Right renal pelvis (tissue), 4 donors: ENCODE measurements around the gene NSD2. TPM values are rescaled to one million over a fixed set of nuclear protein-coding genes. Genes with fewer than 3 reads are reported as not detected.
A peak's percentile ranks its signal among the peaks of the same experiment; 100 is the strongest.
"Not testable (repeated sequence)": the region's sequence is repeated elsewhere in the genome, so short reads cannot be mapped to it uniquely, and the experiment has no call there.

Experiments used
- DNase-seq, 4 donors: peaks; one replicate each; pipeline ENCODE4 v3.0.0-alpha.2; 2013; ENCODE audit warnings: low read depth in 4 of 4, low spot score in 3 of 4, missing footprints in 1 of 4
- polyA plus RNA-seq, 4 donors: library from polyadenylated mRNA; unstranded; fragments of 120-200 nt; gene quantifications; one replicate each; pipeline ENCODE4 v1.2.1, GENCODE V29; 2013; ENCODE audit not compliant: insufficient read length in 4 of 4

Gene NSD2
- polyA plus RNA-seq, 4 donors, result 68.2 to 85.6 (median 79.1) TPM

GRCh38 chr4:1841201-1841886 is 29.8 kb upstream of the NSD2 start:
- no peak for DNase-seq

DNA sequence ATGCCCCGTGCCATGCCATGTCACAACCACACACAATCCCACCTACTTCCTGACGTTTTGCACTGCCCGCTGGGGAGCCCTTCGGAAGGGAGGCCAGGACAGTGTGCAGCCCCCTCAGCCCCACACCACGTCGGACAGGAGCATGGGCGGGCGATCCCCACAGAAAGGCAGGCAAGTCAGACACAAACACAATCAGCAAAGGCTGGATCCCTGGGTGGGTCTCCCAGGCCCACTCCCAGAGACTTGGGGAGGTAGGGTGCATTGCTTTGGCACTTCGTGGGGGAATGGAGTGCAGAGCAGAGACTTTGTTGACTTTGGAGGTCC is 29.3 kb upstream of the NSD2 start:
- no peak for DNase-seq

GRCh38 chr4:1842339-1842895 is 28.8 kb upstream of the NSD2 start:
- no peak for DNase-seq

DNA sequence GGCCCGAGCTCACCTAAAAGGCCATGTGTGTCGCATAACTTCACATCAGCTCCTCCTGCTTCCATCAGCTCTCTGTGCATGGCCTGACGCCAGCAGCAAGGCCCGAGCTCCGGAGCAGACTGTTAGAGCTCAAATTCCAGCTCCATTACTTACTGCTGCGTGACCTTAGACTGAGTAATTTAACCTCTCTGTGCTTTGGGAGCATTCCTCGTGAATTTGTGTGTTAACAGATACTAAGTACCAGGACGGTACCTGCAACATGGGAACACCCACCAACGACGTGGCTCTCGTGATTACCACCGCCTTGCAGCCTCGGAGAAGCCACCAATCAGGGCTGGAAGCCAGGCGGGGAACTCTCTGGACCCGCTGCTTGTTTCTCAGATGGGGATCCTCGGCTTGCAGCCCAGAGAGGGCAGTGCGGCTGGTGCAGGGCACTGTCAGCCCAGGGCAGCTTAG is 28.2 kb upstream of the NSD2 start:
- DNase-seq, result no peak

- DNase-seq, result no peak
These were observed 27.3 kb upstream of the NSD2 start for GRCh38 chr4:1843852-1844251.

- not testable (repeated sequence) for DNase-seq
These were observed 26.6 kb upstream of the NSD2 start for GRCh38 chr4:1844618-1845017.

GRCh38 chr4:1846580-1846979 is 24.6 kb upstream of the NSD2 start:
- DNase-seq, result no peak

- DNase-seq, result no peak
These were observed 20.9 kb upstream of the NSD2 start for GRCh38 chr4:1850276-1850675.

GRCh38 chr4:1851160-1851559 is 20.0 kb upstream of the NSD2 start:
- DNase-seq, result no peak

DNA sequence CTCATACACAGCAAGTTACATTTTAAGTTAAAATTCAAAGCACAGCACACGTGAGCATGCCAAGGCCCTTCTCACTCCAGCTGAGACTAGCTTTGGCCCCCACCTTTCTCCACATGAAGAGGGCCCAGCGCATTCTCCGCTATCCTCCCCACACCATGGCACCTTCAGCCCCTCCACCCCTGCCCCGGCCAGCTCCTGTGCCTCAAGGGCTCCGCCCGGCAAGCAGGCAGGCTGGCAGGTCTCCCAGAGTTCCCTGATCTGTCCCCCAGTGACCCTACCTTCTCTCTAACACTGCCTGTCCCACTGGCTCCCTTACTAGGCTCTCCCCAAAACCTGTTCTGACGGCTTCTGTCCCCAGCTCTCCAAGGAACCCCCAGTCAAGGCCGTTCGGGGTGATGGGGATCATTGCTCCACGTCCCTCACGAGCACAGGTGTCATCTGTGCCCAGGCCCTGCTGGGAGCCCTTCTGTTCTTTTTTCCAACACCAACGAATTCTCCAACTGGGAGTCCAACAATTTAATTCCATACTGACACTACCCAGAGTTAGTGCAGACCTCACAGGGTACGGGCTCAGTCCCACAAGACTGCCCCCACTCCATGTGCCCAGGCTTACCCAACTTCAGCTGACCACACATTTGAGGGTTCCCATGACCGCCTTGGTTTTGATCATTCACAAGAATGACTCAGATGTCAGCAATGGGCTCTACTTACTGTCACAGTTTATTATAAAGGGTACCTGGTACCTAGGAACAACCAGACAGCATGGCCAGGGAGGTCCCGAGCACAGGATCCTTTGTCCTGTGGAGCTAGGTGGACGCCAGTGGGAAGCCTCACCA is 19.4 kb upstream of the NSD2 start:
- no peak for DNase-seq

GRCh38 chr4:1852904-1853623 is 18.1 kb upstream of the NSD2 start:
- DNase-seq, result no peak

DNA sequence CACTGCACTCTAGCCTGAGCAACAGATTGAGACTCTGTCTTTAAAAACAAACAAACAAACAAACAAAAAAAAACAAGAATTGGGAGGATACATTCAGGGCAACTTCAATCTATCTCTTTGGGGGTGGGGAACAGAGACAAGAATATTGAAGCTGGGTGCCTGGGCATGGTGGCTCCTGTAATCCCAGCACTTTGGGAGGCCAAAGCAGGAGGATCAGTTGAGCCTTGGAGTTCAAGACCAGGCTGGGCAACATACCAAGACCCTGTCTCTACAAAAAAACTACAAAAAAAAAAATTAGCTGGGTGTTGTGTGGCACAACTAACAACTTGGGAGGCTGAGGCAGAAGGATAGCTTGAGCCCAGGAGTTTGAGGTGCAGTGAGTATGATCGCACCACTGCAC is 16.4 kb upstream of the NSD2 start:
- no peak for DNase-seq

- DNase-seq, result no peak
These were observed 15.7 kb upstream of the NSD2 start for GRCh38 chr4:1855333-1856070.

- DNase-seq, result peak; percentile 83 to 88 (median 84)
These were observed 14.9 kb upstream of the NSD2 start, which contains the start of gene LETM1 for GRCh38 chr4:1856071-1856942. Gene LETM1 (minus strand): TSS chr4:1856156. CDS start chr4:1855950, 206 bp downstream.

DNA sequence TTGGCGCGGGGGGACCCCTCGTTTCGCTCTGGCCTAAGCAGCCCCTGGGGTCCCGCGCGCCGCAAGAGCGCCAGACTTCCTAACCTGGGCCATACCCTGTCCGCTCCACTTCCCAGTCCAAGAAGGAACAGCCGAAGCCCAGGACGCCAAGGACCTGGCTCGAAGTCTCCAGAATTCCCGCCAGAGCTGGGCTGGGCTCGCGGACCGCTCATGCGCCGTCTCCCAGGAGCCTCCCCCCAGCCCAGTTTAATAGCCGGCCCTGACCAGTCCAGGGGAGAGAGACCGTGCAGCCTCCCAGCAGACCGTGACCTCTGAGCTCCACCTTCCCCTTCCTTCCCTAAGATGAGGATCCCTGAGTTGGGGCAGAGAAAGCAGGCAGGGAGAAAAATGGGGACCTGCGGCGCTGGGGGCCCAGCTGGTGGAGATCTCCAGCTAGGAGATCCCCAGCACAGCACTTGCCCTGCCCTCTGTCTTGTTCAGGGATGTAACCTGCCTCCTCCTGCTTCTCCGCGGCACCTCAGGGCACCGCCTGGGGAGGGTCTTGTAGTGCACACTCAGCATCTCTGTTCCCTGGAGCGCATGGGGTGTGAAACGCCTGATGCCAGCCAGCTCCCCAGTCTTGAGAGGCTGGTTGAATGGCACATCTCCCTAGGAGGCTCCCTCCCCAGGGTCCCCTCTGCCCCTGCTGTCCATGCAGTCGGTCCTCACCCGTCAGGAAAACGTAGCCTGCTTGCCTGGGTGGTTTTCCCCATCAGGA is 14.1 kb upstream of the NSD2 start:
- DNase-seq, result no peak

DNA sequence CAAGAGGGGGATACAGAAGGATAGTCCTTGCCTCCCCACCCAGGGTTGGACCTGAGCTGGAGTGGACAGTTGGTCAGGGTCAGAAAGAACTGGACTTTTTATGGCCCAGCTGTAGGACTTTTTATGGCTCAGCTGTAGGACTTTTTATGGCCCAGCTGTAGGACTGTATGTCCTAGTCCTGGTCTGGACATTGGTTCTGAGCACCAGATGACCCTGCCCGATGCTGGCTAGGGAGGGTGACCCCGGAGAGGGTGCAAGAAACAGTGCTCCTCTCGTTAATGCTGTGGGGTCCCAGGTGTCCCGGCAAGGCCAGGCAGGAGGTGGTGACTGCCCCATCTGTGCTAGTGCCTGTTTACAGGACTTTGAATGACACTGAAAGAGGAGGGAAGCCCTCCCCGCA is 13.3 kb upstream of the NSD2 start:
- DNase-seq, result no peak

DNA sequence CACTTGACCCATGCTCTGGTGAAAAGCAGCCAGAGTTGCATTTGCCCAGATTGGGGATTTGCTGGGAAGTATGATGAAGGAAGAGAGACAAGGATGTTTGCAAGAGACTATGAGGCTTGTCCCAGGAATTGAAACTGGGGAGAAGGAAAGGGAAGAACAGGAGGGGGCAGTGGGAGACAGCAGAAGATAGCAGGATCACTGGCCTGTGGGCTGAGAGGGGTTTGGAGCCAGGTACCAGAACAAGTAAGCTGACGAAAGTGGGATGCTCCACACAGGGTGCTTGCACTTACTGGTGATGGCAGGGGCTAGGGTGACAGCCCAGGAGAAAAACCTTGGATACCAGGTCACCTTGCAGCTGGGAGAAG is 11.8 kb upstream of the NSD2 start:
- DNase-seq, result no peak

- DNase-seq, result no peak
These were observed 8.9 kb upstream of the NSD2 start for GRCh38 chr4:1862055-1862911.
